Heart left ventricle (tissue), 16 donors: Measurements from ENCODE around the gene TMEM271. TPM values are rescaled to one million over a fixed set of nuclear protein-coding genes. Genes with fewer than 3 reads are reported as not detected.
"Not testable (repeated sequence)": the region's sequence is repeated elsewhere in the genome, so short reads cannot be mapped to it uniquely, and the experiment has no call there.

Source experiments
- ATAC-seq, 4 donors: fragments of 200-7000 bp; cut with Tn5 transposase; one replicate each; pipeline ENCODE4 v1.9.1; 2020 to 2022; ENCODE audit warnings: moderate library complexity in 4 of 4, mild to moderate bottlenecking in 3 of 4, moderate number of reproducible peaks in 1 of 4
- DNase-seq, 5 donors: peaks; one replicate each; pipeline ENCODE4 v3.0.0-alpha.2; 2020
- H3K27ac ChIP-seq, 12 donors: fragments of 200-600 bp; sonication (generic) in 4 of 12; one replicate each; pipeline versions ENCODE4 v1.5.0 to v1.8.0; 2016 to 2022; ENCODE audit warnings: mild to moderate bottlenecking in 2 of 12
- H3K27me3 ChIP-seq, 9 donors: fragments of 200-600 bp; sonication (generic) in 2 of 9; one replicate each; pipeline versions ENCODE4 v1.5.1 to v1.8.0; 2016 to 2022; ENCODE audit warnings: mild to moderate bottlenecking in 3 of 9
- H3K36me3 ChIP-seq, 9 donors: fragments of 200-600 bp; sonication (generic) in 2 of 9; one replicate each; pipeline versions ENCODE4 v1.5.0 to v1.8.0; 2018 to 2022; ENCODE audit warnings: mild to moderate bottlenecking in 2 of 9
- H3K4me1 ChIP-seq, 12 donors: fragments of 200-600 bp; sonication (generic) in 4 of 12; one replicate each; pipeline versions ENCODE4 v1.5.0 to v1.8.0; 2016 to 2022; ENCODE audit warnings: mild to moderate bottlenecking in 3 of 12
- H3K4me3 ChIP-seq, 12 donors: fragments of 200-600 bp; sonication (generic) in 4 of 12; one replicate each; pipeline versions ENCODE4 v1.5.0 to v1.8.0; 2017 to 2022; ENCODE audit warnings: mild to moderate bottlenecking in 9 of 12, moderate library complexity in 4 of 12
- H3K9me3 ChIP-seq, 12 donors: fragments of 200-600 bp; sonication (generic) in 4 of 12; one replicate each; pipeline versions ENCODE4 v1.5.0 to v1.8.0; 2016 to 2022; ENCODE audit warnings: mild to moderate bottlenecking in 1 of 12
- POLR2A ChIP-seq, 2 donors: fragments of 450-650 bp; IDR thresholded peaks; one replicate each; pipeline ENCODE4 v1.6.1; 2017; ENCODE audit warnings: antibody characterized with exemption in 2 of 2, mild to moderate bottlenecking in 2 of 2, moderate library complexity in 2 of 2
- WGBS, 4 donors: extraction: QIAGEN DNeasy Blood & Tissue Kit in 2 of 4; methylation state at CpG; one replicate each; pipeline versions ENCODE4 v1.1.5 to v1.1.7; 2013 to 2018; 5-methylcytosine and 5-hydroxymethylcytosine counted together
- intact Hi-C, 10 donors: fragments of 100-400 bp; cut with DNase I; formaldehyde crosslinking; loops; one replicate each; pipeline versions ENCODE4 v1.11.1 to v1.14.2; 2022
- polyA plus RNA-seq, 2 donors: library from polyadenylated mRNA; stranded (reverse); fragments of 200-250 nt; gene quantifications; one replicate each; pipeline ENCODE4 v1.2.3, GENCODE V29; 2013
- total RNA-seq, 9 donors: library from RNA; depleted of rRNA in 2 of 9; stranded (reverse); fragments of >200 nt in 2 of 9; fragmentation: NEBNext Ultra II Directional in 3 of 9; extraction: Animal tissue kit (Norgen Biotek cat#: 25700) in 3 of 9; gene quantifications; one replicate each; pipeline versions ENCODE4 v1.1.0 to v1.2.4, GENCODE V29; 2016 to 2023
- TF ChIP-seq, protein P1 (sequence below), 12 donors: fragments of 200-600 bp; sonication (generic) in 4 of 12; IDR thresholded peaks; one replicate each; pipeline versions ENCODE4 v1.5.0 to v1.8.0; 2018 to 2022; ENCODE audit warnings: antibody characterized with exemption in 12 of 12, mild to moderate bottlenecking in 5 of 12
- donor health status: ischemic (EF 13 %, LVEDD 7.1; RV severe dilation, severe dysfunction).
- donor health status: healthy with polysubstance abuse.
- donor health status: DM: no; HTN: yes; CAD: no.
- donor health status: DM: no; HTN: no; CAD: no.
- donor health status: ischemic (EF 25% LVEDD 6.9; RV normal size, moderate dysfunction).
- donor health status: ischemic (EF 25% LVEDD 5.7; RV mildly dilated, moderate dysfunction).
- donor health status: healthy.
- donor health status: DM: yes; HTN: yes; CAD: no.
- donor health status: ischemic (EF 35%, LVEDD 5.7; RV mildly dilated, moderate dysfunction).
- donor health status: nonischemic (EF 11% LVEDD 7.7; RV severe dilation, severe dysfunction).
- donor health status: DM: yes; HTN: yes; CAD: no.
- donor health status: PGD.
- donor health status: ischemic (EF 29% LVEDD 5.4; RV normal size, mild dysfunction).
- donor health status: nonischemic (EF 23%, LVEDD 6.1; RV moderate dilation, normal function).

Gene TMEM271
- total and polyA plus RNA-seq, 11 donors, result not detected

DNA sequence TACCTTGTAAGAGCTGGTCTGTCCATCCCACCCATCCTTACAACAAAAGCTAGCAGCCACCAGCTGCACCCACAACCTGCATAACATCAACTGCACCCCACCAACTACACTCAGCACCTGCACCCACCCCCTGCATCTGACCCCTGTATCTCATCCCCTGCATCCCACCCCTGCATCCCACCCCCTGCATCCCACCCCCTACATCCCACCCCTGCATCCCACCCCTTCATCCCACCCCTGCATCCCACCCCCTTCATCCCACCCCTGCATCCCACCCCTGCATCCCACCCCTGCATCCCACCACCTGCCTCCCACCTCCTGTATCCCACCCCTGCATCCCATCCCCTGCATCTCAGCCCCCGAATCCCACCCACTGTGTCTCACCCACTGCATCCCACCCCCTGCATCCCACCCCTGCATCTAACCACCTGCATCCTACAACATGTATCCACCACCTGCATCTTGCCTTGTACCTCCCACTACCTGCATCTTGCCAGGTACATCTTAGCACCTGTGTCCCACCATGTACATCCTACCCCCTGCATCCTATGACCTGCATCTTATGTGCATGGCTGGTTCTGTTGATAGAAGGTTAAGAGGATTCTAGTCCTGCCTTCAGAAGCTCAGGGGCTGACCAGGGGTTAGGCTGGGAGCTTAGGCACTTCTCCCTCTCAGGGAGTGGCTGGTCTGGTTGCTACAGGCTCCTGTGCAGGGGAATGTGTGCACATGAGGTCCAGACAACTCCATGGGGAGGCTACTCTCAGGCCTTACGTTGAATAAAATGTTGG lies 9.4 kb downstream of the TMEM271 start:
- ATAC-seq (no peak), DNase-seq (no peak)
- Histone ChIP-seq H3K4me1 (no peaks in the 10 kb centered on the region), H3K27ac (no peak overlapping the region), H3K36me3 (no peaks in the 10 kb centered on the region), H3K4me3 (no peak overlapping the region), H3K27me3 (peaks cover 0 to 29% (median 17%) of the 10 kb centered on the region in 9 donors), H3K9me3 (no peaks in the 10 kb centered on the region)
- WGBS, 4 donors, result 42 to 59% (median 45%) methylated on average over 1 to 2 of the region's 2 CpGs
- TF ChIP-seq POLR2A (IDR thresholded peaks at IDR 0.05), result no peak
- TF ChIP-seq, protein P1, sequence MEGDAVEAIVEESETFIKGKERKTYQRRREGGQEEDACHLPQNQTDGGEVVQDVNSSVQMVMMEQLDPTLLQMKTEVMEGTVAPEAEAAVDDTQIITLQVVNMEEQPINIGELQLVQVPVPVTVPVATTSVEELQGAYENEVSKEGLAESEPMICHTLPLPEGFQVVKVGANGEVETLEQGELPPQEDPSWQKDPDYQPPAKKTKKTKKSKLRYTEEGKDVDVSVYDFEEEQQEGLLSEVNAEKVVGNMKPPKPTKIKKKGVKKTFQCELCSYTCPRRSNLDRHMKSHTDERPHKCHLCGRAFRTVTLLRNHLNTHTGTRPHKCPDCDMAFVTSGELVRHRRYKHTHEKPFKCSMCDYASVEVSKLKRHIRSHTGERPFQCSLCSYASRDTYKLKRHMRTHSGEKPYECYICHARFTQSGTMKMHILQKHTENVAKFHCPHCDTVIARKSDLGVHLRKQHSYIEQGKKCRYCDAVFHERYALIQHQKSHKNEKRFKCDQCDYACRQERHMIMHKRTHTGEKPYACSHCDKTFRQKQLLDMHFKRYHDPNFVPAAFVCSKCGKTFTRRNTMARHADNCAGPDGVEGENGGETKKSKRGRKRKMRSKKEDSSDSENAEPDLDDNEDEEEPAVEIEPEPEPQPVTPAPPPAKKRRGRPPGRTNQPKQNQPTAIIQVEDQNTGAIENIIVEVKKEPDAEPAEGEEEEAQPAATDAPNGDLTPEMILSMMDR (IDR thresholded peaks at IDR 0.05), result no peak
- intact Hi-C loops, result no loop called here

DNA sequence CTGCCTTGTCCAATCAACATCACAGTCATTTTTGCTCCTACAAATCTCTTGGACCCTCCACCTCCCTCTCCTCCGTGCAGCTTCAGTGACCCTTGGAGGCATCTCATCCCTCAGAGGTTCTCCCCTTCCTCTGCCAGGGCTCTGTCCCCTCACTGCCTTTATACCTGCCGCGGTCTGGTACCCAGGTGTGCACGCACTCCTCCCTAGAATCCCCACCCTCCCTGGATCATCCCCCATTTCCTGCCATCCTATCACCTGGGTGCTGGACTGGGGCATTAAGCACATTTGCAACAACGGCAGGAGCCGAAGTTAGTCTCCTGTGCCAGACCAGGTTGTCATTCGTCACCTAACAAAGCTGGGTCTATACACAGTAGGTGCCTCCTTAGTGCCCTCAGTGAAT lies 10.1 kb downstream of the TMEM271 start:
- Histone ChIP-seq H3K36me3 (no peaks in the 10 kb centered on the region), H3K4me3 (no peak overlapping the region), H3K9me3 (no peaks in the 10 kb centered on the region), H3K4me1 (no peaks in the 10 kb centered on the region), H3K27ac (no peak overlapping the region), H3K27me3 (peaks cover 0 to 23% (median 12%) of the 10 kb centered on the region in 9 donors)
- no peak for ATAC-seq
- no peak for DNase-seq
- WGBS, 4 donors, result 89 to 94% (median 93%) methylated on average over 7 of the region's 7 CpGs
- TF ChIP-seq POLR2A (IDR thresholded peaks at IDR 0.05), result no peak
- TF ChIP-seq, protein P1 (IDR thresholded peaks at IDR 0.05), result no peak
- intact Hi-C loops, result no loop called here

DNA sequence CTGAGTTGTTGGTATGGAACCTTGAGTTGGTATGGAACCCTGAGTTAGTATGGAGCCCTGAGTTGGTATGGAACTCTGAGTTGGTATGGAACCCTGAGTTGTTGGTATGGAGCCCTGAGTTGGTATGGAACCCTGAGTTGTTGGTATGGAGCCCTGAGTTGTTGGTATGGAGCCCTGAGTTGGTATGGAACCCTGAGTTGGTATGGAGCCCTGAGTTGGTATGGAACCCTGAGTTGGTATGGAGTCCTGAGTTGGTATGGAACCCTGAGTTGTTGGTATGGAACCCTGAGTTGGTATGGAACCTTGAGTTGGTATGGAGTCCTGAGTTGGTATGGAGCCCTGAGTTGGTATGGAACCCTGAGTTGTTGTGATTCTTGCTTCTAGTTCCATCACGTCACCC lies 10.5 kb downstream of the TMEM271 start:
- H3K27ac ChIP-seq, ATAC-seq, intact Hi-C loops, DNase-seq, H3K4me1 ChIP-seq, H3K4me3 ChIP-seq, H3K9me3 ChIP-seq, H3K36me3 ChIP-seq: not testable (repeated sequence)
- H3K27me3 ChIP-seq, result peaks cover 0 to 18% (median 9%) of the 10 kb centered on the region in 9 donors
- WGBS, 4 donors, result 83 to 100% (median 91%) methylated on average over 1 of the region's 1 CpG

DNA sequence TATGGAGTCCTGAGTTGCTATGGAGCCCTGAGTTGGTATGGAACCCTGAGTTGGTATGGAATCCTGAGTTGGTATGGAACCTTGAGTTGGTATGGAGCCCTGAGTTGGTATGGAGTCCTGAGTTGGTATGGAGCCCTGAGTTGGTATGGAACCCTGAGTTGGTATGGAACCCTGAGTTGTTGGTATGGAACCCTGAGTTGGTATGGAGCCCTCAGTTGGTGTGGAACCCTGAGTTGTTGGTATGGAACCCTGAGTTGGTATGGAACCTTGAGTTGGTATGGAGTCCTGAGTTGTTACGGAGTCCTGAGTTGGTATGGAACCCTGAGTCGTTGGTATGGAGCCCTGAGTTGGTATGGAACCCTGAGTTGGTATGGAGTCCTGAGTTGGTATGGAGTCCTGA lies 13.6 kb downstream of the TMEM271 start:
- H3K4me1 ChIP-seq, H3K4me3 ChIP-seq, H3K9me3 ChIP-seq, H3K27me3 ChIP-seq, ATAC-seq, H3K36me3 ChIP-seq, DNase-seq, intact Hi-C loops, H3K27ac ChIP-seq: not testable (repeated sequence)
- 42 to 84% (median 69%) methylated on average over 2 of the region's 2 CpGs for WGBS, 4 donors

DNA sequence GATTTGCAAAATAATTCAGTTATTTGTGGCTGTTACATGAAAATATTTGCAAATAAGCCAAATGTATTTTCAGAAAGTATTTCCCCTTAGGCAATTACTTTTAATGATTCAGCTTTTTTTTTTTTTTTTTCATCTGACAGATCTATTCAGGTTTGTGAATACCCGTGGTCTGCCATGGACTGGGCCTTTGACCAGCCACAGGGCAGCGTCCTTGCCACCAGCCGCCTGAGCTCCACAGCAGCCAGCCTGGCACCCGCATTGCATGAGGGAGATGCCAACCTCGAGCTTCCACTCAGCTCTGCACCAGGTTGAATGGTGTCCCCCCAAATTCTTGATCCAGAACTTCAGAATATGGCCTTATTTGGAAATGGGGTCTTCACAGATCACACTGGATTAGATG lies 14.7 kb downstream of the TMEM271 start:
- Histone ChIP-seq H3K4me3 (no peak overlapping the region), H3K27me3 (peaks cover 0 to 3% (median 0%) of the 10 kb centered on the region in 9 donors), H3K9me3 (no peaks in the 10 kb centered on the region), H3K4me1 (no peaks in the 10 kb centered on the region), H3K36me3 (no peaks in the 10 kb centered on the region), H3K27ac (no peak overlapping the region)
- no peak for DNase-seq
- no peak for TF ChIP-seq POLR2A (IDR thresholded peaks at IDR 0.05)
- TF ChIP-seq, protein P1 (IDR thresholded peaks at IDR 0.05), result no peak
- ATAC-seq, result no peak
- intact Hi-C loops, result no loop called here
- 79 to 81% (median 80%) methylated on average over 5 of the region's 5 CpGs for WGBS, 4 donors
